DND-41 (cell line): ENCODE results near the gene TAF1A.
"Not testable (repeated sequence)": the region's sequence is repeated elsewhere in the genome, so short reads cannot be mapped to it uniquely, and the experiment has no call there.

Experiments used
- EZH2 ChIP-seq: IDR thresholded peaks from 3 replicates; pipeline ENCODE4 v1.6.1; 2012; ENCODE audit warnings: borderline replicate concordance, low read depth, mild to moderate bottlenecking, moderate library complexity, low read length, inconsistent platforms; ENCODE audit not compliant: severe bottlenecking
- TF ChIP-seq, protein P1 (sequence below): IDR thresholded peaks from 2 replicates; pipeline ENCODE4 v1.5.1; 2012; ENCODE audit warnings: borderline replicate concordance, low read length, moderate library complexity, mild to moderate bottlenecking; ENCODE audit not compliant: poor library complexity, severe bottlenecking; ENCODE audit errors: extremely low read depth

DNA sequence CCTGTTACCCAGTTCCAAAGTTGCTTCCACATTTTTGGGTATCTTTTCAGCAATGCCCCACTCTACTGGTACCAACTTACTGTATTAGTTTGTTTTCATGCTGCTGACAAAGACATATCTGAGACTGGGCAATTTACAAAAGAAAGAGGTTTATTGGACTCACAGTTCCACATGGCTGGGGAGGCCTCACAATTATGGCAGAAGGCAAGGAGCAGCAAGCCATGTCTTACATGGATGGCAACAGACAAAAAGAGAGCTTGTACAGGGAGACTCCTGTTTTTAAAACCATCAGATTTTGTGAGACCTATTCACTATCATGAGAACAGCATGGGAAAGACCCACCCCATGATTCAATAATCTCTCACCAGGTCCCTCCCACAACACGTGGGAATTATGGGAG lies 19.4 kb upstream of the TAF1A start:
- not testable (repeated sequence) for TF ChIP-seq EZH2
- TF ChIP-seq, protein P1, sequence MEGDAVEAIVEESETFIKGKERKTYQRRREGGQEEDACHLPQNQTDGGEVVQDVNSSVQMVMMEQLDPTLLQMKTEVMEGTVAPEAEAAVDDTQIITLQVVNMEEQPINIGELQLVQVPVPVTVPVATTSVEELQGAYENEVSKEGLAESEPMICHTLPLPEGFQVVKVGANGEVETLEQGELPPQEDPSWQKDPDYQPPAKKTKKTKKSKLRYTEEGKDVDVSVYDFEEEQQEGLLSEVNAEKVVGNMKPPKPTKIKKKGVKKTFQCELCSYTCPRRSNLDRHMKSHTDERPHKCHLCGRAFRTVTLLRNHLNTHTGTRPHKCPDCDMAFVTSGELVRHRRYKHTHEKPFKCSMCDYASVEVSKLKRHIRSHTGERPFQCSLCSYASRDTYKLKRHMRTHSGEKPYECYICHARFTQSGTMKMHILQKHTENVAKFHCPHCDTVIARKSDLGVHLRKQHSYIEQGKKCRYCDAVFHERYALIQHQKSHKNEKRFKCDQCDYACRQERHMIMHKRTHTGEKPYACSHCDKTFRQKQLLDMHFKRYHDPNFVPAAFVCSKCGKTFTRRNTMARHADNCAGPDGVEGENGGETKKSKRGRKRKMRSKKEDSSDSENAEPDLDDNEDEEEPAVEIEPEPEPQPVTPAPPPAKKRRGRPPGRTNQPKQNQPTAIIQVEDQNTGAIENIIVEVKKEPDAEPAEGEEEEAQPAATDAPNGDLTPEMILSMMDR = not testable (repeated sequence)
